NCI-H446 treated with DMSO at 0.1 percent for 48 hours (cell line): ENCODE measurements around the gene C5orf24.
"Not testable (repeated sequence)": the region's sequence is repeated elsewhere in the genome, so short reads cannot be mapped to it uniquely, and the experiment has no call there.

ENCODE experiments used
- DNase-seq: peaks from one replicate; lab custom pipeline; 2025; lab: John Stamatoyannopoulos, UW

C5orf24 gene

DNA sequence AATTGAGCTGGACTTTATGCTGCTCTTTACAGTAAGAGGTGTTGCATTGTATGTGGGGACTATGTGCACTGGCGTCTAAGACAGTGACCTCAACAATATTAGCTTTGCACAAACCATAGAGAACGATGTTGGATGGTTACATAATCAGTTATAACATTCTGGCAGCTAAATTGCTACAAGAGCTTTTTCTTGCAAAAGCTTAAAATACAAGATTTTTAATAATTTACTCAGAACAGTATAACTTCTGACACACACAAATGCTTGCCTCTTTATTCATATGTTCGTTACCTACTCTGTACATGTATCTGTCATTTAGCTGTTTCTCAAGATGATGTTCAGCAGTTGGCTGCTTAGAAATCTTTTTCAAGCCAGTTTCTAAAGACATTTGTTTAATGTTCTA is 11.6 kb downstream of the C5orf24 start:
- DNase-seq: no peak

DNA sequence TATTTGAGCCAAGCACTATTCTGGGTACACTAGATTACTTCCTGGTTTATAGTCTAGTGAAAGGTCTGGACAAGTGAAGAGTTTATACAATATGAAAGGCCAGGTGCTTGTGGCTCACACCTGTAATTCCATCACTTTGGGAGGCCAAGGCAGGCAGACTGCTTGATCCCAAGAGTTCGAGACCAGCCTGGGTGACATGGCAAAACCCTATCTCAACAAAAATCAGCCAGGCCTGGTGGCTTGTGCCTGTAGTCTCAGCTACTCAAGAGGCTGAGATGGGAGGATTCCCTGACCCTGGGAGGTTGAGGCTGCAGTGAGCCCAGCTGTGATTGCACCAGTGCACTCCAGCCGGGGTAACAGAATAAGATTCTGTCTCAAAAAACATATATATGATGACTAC is 18.9 kb downstream of the C5orf24 start:
- no peak for DNase-seq

DNA sequence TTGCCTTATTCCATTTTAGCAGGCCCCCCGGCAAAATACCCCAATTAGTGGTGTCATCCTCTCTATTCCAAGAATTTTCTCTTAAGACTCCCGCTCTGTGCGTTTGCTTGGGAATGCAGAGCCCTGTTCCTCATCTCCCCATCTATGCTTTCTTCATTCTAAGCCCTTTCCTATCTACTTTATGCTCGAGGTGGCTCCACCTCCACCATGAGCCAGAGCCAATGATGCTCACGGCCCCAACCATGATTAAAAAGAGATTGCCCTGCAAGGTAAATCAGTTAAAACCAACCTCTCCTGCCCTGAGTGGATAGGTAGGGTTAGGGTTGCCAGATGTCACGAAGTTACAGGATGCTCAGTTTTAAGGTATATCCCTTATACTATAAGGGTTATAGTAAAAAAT is 27.7 kb downstream of the C5orf24 start:
- no peak for DNase-seq

DNA sequence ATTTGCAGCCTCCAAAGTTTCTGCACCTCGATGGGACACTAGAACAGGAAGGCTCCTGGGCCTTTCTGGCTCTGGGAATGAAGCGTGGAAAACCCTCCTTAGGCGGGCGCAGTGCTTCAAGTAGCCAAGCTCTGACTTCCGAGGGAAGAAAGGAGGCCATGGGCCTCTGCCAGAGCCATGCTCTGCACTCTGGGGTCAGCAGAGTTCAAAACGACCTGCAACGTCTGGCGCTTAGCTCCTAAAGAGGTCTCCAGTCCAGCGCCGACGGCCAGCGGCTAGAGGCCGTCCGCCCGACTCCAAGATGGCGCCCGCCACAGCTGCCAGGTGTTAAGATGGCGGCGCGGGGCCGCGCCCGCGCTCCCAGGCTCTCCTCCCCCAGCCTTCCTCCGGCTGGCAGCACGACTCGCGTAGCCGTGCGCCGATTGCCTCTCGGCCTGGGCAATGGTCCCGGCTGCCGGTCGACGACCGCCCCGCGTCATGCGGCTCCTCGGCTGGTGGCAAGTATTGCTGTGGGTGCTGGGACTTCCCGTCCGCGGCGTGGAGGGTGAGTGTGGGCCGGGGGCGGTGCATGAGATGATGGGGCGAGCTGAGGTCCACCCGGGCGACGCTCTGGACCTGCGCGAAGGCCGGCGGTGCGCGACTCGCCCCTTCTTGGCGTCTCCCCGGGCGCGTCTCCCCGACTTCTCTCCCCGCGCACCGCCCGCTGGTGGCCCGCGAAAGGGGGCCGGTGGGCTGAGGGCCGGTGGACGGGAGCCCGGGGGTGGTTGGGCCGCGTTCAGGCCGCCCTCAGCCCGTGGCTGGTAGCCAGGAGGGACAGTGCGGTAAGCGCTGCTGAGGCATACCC is 28.4 kb downstream of the C5orf24 start, which contains the start of gene TXNDC15:
TXNDC15 (plus strand) TSS at position 385 of the 844 bp plus-strand sequence; CDS start at position 442, 57 bp downstream.
- DNase-seq: peak; percentile 66

DNA sequence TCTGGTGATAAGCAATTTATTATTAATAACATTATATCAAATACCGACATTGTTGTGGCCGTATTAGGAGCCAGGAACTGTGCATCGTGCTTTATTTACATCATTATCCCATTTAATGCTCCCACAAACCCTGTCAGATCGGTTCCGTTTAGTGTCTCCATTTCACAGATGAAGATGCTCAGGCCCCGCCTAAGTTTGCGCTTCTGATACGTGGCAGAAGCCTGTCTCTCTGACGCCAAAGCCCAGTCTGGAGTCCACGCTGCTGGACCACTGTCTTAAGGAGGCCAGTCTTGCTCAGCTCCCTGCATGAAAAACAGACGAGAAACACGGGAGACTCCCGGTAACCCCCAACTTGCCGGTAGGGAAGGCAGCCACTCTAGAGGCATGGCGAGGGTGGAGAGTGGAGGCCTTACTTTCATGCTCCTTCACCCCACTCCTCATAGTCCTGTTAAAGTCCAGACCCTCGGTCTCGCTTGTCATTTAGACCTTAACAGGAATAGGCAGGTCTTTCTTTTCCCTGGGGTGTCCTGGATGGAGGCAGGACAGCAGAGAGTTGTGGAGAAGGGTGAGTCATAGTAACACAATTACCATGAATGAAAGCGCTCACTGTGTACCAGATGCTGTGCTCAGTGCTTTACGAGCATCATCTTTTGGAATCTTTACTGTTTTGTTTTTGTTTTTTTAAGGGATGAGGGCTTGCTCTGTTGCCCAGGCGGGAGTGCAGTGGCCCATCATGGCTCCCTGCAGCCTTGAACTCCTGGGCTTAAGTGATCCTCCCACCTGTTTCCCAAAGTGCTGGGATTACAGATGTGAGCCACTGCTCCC is 29.3 kb downstream of the C5orf24 start:
- peak; percentile 42 for DNase-seq

DNA sequence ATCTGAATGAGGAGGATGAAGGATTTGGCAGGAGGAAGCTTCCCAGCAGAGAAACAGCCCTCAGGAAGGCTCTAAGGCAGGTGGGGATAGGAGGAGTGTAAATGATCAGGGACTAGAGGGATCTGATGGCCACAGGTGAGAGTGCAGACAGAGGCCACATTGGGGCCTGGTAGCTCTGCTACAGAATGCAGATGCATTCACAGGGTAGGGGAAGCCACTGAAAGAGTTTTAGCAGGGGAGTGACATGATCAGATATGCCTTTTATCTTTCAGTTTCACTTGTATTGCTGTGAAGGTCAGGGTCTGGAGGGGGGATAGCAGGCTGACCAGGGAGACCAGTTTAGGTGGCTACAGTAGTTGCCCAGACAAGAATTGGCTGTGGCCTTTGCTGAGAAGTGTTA is 31.4 kb downstream of the C5orf24 start:
- no peak for DNase-seq

DNA sequence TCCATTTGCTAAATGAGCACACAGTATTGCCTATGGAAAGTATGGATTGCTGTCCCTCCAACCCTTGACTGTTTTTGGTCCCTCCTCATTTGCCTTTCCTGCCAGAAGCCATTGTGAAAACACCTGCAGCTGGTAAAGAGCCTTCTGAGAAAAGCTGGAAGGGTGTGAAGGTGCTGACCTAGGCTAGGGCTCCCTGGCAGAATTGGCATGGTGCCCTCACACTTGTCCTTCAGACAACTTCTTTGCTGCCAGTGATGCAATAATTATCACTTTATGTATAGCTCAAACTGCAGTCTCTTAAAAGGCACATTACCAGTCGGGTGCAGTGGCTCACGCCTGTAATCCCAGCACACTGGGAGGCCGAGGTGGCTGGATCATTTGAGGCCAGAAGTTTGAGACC is 32.6 kb downstream of the C5orf24 start:
- DNase-seq: no peak

DNA sequence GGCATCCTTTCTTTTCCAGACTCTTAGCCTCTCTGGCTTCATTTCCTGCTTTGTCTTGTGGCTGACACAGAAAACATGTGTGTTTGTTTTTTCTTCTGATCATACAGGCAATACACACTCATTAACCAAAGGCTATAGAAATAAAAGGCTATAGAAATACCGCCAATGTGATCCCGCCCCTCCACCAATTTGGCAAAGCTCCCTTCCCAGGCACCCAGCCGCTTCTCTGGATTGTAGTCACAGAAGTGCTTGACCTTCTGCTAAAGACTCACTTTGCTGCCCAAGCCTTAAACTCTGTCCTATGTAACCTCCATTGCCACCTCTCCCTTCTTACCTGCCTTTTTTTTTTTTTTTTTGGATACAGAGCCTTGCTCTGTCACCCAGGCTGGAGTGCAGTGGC is 33.7 kb downstream of the C5orf24 start:
- no peak for DNase-seq

DNA sequence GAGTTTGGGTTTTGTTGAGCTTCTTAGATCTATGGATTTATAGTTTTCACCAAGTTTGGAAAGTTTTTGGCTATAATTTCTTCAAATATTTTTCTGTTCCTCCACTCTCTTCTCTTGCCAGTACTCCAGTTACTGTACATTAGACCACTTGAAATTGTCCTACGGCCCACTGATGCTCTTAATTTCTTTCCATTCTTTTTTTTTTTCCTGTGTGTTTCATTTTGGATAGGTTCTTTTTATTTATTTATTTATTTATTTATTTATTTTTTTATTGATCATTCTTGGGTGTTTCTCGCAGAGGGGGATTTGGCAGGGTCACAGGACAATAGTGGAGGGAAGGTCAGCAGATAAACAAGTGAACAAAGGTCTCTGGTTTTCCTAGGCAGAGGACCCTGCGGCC is 35.2 kb downstream of the C5orf24 start:
- not testable (repeated sequence) for DNase-seq

DNA sequence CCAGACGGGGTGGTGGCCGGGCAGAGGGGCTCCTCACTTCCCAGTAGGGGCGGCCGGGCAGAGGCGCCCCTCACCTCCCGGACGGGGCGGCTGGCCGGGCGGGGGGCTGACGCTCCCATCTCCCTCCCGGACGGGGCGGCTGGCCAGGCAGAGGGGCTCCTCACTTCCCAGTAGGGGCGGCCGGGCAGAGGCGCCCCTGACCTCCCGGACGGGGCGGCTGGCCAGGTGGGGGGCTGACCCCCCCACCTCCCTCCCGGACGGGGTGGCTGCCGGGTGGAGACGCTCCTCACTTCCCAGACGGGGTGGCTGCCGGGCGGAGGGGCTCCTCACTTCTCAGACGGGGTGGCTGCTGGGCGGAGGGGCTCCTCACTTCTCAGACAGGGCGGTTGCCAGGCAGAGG is 35.9 kb downstream of the C5orf24 start:
- DNase-seq: not testable (repeated sequence)

DNA sequence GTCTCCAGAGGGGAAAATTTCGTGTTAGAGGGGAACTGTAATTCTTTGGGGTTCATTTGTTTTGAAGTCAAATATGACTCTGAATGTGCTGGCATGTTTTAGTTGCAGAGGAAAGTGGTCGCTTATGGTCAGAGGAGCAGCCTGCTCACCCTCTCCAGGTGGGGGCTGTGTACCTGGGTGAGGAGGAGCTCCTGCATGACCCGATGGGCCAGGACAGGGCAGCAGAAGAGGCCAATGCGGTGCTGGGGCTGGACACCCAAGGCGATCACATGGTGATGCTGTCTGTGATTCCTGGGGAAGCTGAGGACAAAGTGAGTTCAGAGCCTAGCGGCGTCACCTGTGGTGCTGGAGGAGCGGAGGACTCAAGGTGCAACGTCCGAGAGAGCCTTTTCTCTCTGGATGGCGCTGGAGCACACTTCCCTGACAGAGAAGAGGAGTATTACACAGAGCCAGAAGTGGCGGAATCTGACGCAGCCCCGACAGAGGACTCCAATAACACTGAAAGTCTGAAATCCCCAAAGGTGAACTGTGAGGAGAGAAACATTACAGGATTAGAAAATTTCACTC is 41.9 kb downstream of the C5orf24 start:
- no peak for DNase-seq

DNA sequence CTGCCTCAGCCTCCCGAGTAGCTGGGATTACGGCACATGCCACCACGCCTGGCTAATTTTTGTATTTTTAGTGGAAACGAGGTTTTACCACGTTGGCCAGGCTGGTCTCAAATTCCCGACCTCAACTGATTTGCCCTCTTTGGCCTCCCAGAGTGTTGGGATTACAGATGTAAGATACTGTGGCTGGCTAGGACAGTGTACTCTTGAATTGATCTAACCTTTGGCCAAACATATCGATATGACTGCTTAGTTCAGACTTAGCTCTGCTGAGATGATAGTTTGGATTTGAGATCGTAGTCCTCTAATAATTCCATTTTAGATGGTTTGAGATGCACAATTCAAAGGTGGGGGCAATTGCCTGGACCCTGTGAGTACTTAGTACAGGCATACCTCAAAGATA is 43.6 kb downstream of the C5orf24 start:
- no peak for DNase-seq

DNA sequence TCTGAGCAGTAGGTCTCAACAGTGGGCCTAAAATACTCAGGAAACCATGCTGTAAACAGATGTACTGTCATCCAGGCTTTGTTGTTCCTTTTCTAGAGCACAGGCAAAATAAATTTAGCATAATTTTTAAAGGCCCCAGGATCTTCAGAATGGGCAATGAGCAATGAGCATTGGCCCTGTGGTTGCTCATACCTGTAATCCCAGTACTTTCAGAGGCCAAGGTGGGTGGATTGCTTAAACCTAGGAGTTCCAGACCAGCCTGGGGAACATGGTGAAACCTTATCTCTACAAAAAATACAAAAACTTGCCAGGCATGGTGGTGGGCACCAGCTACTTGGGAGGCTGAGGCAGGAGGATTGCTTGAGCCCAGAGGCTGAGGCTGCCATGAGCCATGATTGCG is 45.7 kb downstream of the C5orf24 start:
- no peak for DNase-seq

DNA sequence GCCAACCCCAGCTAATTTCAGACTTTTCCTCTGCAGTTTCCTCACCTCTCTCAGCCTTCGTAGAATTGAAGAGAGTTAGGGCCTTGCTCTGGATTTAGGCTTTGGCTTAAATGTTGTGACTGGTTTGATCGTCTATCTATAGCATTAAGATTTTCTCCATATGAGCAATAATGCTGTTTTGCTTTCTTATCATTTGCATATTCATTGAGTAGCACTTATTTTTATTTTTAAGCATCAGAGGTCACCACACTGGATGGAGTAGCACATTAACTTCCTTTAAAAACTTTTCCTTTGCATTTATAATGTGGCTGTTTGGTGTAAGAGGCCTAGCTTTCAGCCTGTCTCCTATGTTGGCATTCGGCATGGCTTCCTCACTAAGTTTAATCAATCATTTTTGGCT is 46.5 kb downstream of the C5orf24 start:
- no peak for DNase-seq

DNA sequence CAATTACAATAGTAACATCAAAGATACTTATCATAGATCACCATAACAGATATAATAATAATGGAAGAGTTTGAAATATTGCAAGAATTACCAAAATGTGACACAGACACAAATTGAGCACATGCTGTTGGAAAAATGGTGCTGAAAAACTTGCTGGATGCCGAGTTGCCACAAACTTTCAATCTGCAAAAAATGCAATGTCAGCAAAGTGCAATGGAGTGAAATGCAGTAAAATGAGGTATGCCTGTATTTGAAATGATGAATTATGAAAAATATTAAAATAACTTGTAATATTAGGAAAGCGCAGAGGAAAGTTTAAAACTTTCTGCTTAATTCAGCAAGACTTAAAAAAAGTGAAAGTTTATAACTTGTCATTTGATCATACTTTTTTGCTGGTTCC is 47.2 kb downstream of the C5orf24 start:
- DNase-seq: no peak

DNA sequence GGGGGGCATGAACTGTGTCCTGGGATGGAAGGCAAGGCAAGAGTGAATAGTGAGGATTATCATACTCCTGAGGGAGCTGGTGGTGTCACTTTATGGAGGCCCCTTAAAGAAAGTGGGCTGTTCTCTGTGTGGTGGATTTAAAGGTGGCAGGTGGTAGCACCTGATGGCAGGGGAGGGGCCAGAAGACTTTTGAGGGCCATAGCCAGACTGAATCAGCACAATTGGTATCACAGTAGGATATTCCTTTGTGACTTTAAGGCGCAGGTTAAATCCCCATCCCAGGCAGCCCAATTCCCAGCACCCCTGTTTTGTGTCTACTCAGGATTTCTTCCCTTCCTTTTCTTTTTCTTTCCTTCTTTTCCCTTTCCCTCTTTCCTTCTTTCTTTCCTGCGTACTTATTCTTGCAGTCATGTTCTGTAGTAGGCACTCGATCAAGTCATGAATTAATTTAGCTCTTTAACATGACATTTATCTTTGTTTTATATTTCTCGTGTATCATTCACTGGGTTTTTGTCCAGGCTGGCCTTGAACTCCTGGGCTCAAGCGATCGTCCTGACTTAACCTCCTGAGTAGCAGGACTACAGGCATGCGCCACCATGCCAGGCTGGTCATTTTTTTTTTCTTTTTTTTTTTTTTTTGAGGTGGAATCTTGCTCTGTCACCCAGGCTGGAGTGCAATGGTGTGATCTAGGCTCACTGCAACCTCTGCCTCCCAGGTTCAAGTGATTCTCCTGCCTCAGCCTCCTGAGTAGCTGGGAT is 48.2 kb downstream of the C5orf24 start:
- DNase-seq: no peak

DNA sequence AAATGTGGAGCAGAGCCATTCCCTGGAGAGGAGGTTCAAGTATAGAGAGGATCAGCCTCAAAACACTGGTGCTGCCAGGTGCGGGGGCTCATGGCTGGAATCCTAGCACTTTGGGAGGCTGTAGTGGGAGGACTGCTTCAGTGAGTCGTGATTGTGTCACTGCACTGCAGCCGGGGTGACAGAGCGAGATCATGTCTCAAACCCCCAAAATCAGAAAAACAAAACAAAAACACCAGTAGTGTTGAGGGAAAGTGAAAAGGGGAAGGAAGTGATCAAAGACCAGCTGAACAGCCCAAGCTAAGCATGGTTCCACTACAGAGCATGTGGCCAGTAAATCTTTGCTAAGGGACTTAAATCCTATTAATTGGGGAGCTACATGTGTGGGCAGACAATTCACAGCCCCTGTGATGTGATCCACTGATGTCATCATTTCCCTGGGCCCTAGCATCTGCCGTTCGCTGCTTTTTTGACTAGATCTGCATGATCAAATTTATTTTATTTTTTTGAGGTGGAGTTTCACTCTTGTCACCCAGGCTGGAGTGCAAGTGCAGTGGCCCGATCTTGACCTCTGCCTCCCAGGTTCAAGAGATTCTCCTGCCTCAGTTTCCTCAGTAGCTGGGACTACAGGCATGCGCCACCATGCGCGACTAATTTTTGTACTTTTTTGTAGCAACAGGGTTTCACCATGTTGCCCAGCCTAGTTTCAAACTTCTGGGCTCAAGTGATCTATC is 56.5 kb downstream of the C5orf24 start:
- DNase-seq: no peak

DNA sequence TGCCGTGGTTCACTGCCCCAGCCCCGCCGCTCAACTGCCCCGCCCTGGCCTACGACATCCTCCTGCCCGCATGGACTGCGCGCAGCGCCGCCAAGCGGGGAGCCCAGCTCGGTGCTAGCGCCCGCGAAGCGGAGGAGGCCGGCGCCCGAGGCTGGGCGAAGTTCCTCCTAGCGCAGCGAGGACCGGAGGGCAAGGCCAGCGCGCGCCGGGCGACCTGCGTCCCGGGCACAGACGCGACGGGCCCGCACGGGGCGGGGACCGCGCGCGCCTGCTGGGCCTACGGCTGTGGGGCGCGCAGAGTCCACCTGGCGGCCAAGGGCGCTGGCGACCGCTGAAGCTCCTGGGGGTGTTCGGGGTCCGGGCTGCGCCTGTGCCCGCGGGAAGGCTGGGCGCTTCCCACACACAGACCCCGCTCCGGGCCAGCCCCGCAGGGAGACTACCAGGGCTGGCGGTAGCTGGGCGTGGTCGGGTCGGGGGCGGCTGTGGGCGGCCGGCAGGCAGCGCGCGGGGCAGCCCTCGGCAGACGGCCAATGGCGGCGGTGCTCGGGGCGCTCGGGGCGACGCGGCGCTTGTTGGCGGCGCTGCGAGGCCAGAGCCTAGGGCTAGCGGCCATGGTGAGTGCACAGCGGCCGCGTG is 59.0 kb downstream of the C5orf24 start, which contains the start of gene PCBD2:
PCBD2 (plus strand) TSS at position 522 of the 636 bp plus-strand sequence; CDS start at position 531, 9 bp downstream.
- peak; percentile 74 for DNase-seq

DNA sequence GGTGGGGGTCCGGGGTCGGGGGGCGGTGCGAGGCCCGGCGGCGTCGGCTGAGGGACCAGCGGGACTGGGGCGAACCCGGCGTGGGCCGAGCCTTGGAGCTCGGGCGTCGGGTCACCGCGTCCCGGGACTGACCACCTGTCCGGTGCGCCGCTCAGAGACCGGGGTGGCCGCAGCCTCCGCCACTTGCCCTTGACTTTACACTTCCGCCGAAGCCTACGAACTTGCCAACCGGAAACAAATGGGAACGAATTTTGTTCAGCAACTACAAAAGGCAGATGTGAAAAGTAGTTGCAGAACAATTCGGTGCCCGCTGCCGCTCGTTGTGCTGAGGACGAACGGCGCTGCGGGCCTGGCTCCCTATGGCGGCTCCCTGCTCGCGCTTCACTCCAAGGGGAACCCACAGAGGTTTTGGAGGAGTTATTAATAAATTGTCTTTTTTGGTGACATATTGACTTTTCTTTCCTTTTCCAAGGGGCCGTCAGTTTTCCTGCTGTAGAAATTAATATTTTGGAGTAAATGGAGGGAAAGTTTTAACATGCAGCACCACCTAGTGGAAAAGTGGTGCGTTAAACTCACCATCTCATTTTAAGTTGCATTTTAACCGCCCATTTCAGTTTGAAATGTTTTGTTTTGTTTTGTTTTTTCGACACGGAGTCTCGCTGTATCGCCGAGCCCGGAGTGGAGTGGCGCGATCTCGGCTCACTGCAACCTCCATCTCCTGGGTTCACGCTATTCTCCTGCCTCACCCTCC is 59.7 kb downstream of the C5orf24 start:
- peak; percentile 59 for DNase-seq

DNA sequence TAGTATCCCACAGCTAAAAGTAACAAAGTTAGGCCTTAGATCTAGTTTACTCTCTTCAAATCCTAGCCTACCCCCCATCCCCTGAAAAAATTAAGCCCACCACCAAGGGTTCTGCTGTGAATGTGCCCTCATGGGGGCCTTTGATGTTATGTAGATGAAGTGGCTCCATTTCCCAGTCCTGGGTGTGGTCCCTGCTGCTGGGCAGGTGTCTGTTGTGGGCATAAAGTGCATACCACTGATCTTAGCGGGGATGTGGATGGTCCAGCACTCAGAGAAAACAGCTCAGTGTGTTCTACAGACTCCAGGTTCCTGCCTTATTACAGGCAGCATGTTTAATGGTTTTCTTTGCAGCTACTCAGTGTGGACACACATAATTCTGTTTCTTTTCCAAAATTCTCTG is 61.0 kb downstream of the C5orf24 start:
- no peak for DNase-seq
